Tibial nerve (tissue), 4 donors: Measurements from ENCODE around the gene EML6.

Experiments
- EP300 ChIP-seq, 2 donors: sonication (generic); formaldehyde crosslinking; IDR thresholded peaks; one replicate each; pipeline ENCODE4 v1.6.1; 2017; ENCODE audit warnings: antibody characterized with exemption in 2 of 2, mild to moderate bottlenecking in 1 of 2
- POLR2A ChIP-seq, 2 donors: fragments of 450-650 bp; IDR thresholded peaks; one replicate each; pipeline ENCODE4 v1.6.1; 2017; ENCODE audit warnings: antibody characterized with exemption in 2 of 2, mild to moderate bottlenecking in 2 of 2, moderate library complexity in 2 of 2
- TF ChIP-seq, protein P1 (sequence below), 5 experiments: fragments of 200-600 bp in 3 of 5; fragments of 450-650 bp in 2 of 5; sonication (generic) in 3 of 5; IDR thresholded peaks; one replicate each; pipeline ENCODE4 v1.5.1; 2016 to 2019; ENCODE audit warnings: antibody characterized with exemption in 5 of 5, mild to moderate bottlenecking in 3 of 5, moderate library complexity in 2 of 5

DNA sequence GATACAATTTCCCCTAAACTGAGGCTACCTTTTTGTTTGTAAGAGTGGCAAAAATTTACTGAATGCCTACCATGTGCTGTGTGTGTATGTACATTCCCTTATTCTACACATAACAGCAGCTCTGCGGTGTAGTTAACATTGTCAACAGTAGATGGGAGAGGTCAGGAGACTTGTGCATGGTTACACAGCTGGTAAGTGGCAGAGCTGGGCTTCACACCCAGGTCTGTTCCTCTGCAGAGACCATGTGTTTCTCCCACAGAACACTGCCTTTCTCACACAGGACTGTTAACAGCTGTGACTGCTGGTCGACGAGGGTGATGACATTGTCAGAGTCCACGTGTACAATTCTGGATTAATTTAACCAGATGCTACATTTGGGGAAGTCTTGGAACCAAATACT is 49.1 kb downstream of the EML6 start:
- TF ChIP-seq POLR2A (IDR thresholded peaks at IDR 0.05) (no peak), EP300 (IDR thresholded peaks at IDR 0.05) (no peak)
- TF ChIP-seq, protein P1, sequence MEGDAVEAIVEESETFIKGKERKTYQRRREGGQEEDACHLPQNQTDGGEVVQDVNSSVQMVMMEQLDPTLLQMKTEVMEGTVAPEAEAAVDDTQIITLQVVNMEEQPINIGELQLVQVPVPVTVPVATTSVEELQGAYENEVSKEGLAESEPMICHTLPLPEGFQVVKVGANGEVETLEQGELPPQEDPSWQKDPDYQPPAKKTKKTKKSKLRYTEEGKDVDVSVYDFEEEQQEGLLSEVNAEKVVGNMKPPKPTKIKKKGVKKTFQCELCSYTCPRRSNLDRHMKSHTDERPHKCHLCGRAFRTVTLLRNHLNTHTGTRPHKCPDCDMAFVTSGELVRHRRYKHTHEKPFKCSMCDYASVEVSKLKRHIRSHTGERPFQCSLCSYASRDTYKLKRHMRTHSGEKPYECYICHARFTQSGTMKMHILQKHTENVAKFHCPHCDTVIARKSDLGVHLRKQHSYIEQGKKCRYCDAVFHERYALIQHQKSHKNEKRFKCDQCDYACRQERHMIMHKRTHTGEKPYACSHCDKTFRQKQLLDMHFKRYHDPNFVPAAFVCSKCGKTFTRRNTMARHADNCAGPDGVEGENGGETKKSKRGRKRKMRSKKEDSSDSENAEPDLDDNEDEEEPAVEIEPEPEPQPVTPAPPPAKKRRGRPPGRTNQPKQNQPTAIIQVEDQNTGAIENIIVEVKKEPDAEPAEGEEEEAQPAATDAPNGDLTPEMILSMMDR (IDR thresholded peaks at IDR 0.05) = no peak
